ENCODE data around the gene KBTBD12.

- TF ChIP-seq CTCF (IDR thresholded peaks at IDR 0.05) = no peak
- TF ChIP-seq POLR2A (IDR thresholded peaks at IDR 0.05) = no peak
- TF ChIP-seq EP300 (IDR thresholded peaks at IDR 0.05) = no peak
These were observed 13.0 kb downstream of the KBTBD12 start for GRCh38 chr3:127927829-127928604.

Data from tibial nerve (tissue), 4 donors.